ENCODE data around the gene DERA. TPM values are rescaled to one million over a fixed set of nuclear protein-coding genes. Genes with fewer than 3 reads are reported as not detected.

DERA gene
- total and polyA plus RNA-seq, 2 of the 8 experiments (the other 6 are each of a cell fraction or from before 2014, with no cell fraction given) = 13.1 to 17.1 TPM

DNA sequence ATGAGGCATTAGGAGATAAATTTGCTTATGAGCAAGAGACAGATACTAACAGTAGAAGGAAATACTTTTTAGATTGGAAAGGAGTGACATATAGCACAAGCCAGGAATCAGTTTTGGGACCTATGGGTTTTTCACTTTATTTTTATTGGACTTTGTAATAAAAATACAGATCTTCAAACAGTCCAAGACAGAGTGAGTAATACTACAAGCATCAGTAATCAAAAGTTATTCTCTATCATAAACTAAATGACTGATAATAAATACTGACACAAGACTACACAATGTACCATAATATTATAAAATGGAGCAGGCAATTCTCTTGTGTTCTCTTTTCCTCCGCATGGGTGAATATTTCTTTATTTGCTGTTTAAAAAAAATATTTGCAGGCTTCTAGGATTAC, 85.8 kb downstream of the DERA start:
- no peak overlapping the region for H3K4me3 ChIP-seq (ENCODE audit: extremely low read depth in 1 of 4, insufficient read depth in 2 of 4, low read depth in 3 of 4, low read length in 4 of 4)
- no peak overlapping the region for H2AK5ac ChIP-seq (ENCODE audit: low read depth, low read length)
- H3K9me3 ChIP-seq (ENCODE audit: insufficient read depth in 2 of 2, low read depth in 1 of 2, low read length in 1 of 2) = no peaks in the 10 kb centered on the region
- H3K4me2 ChIP-seq (ENCODE audit: insufficient read depth in 1 of 2, low read depth in 2 of 2, low read length in 2 of 2) = no peak overlapping the region
- no peaks in the 10 kb centered on the region for H3K79me1 ChIP-seq (ENCODE audit: low read depth, low read length)
- no peak overlapping the region for H2BK12ac ChIP-seq (ENCODE audit: low read depth, low read length)
- ChIA-PET CTCF (ENCODE audit: partially characterized antibody) (interaction anchor here (1.7 kb wide), 1 partner anchor 11 kb away, joined by 5 read pairs; no protein-coding TSS in a partner anchor), POLR2A (ENCODE audit: partially characterized antibody) (interaction anchor here (1.6 kb wide), 1 partner anchor 9 kb away, joined by 3 read pairs; no protein-coding TSS in a partner anchor)
- FAIRE-seq (no peak), DNase-seq (ENCODE audit: low read depth in 1 of 2, low spot score in 2 of 2) (no peak)
- no peak overlapping the region for H4K5ac ChIP-seq (ENCODE audit: insufficient read length, low read depth, low read length)
- H4K8ac ChIP-seq (ENCODE audit: extremely low read depth, insufficient read depth, low read length) = no peak overlapping the region
- H4K91ac ChIP-seq (replicated peaks; ENCODE audit: insufficient read length, low read length) = no peak overlapping the region
- no peaks in the 10 kb centered on the region for H3K23me2 ChIP-seq (ENCODE audit: low read depth, low read length)
- no peaks in the 10 kb centered on the region for H4K20me1 ChIP-seq (replicated peaks in 1 of 2; ENCODE audit: control insufficient read depth in 1 of 2, insufficient read depth in 2 of 2, low read length in 2 of 2)
- no peak overlapping the region for H2BK15ac ChIP-seq (ENCODE audit: low read length)
- no peaks in the 10 kb centered on the region; a peak in 1 of 7 replicates for H3K4me1 ChIP-seq (replicated peaks in 1 of 4; ENCODE audit: control insufficient read depth in 3 of 4, insufficient read depth in 4 of 4, low read length in 3 of 4)
- H3K4ac ChIP-seq (replicated peaks; ENCODE audit: insufficient read length, low read depth, low read length) = no peak overlapping the region
- H3K56ac ChIP-seq (replicated peaks; ENCODE audit: insufficient read length, low read depth, low read length) = no peak overlapping the region
- no peak overlapping the region for H2AFZ ChIP-seq (ENCODE audit: low read length)
- no peak overlapping the region for H2BK5ac ChIP-seq (ENCODE audit: low read depth, low read length)
- WGBS, 2 experiments (ENCODE audit: extremely low coverage in 1 of 2, insufficient coverage in 1 of 2, insufficient read length in 1 of 2, insufficient replicate concordance in 2 of 2, low coverage in 1 of 2, low lambda C conversion rate in 2 of 2, missing lambda C conversion rate in 1 of 2) = 96% methylated on average over 1 of the region's 1 CpG; no CpG with 5 or more reads in 1 of the 2 experiments
- H3K79me2 ChIP-seq (ENCODE audit: control insufficient read depth in 1 of 2, insufficient read depth in 2 of 2, low read length in 2 of 2) = no peaks in the 10 kb centered on the region
- H3K23ac ChIP-seq (ENCODE audit: insufficient read length) = no peak overlapping the region
- no peaks in the 10 kb centered on the region for H3K36me3 ChIP-seq (ENCODE audit: control insufficient read depth in 2 of 4, insufficient read depth in 4 of 4, low read length in 3 of 4)
- no peak overlapping the region for H2BK120ac ChIP-seq (replicated peaks; ENCODE audit: low read depth, low read length)
- H3K27me3 ChIP-seq (replicated peaks in 1 of 4; ENCODE audit: control insufficient read depth in 3 of 4, extremely low read depth in 1 of 4, insufficient read depth in 3 of 4, low read length in 3 of 4) = no peaks in the 10 kb centered on the region
- H2BK20ac ChIP-seq (ENCODE audit: low read length) = no peak overlapping the region
- H3K14ac ChIP-seq (ENCODE audit: insufficient read length) = no peak overlapping the region
- H3K27ac ChIP-seq (ENCODE audit: low read depth, low read length) = no peak overlapping the region
- H3K9ac ChIP-seq (replicated peaks in 1 of 4; ENCODE audit: extremely low read depth in 1 of 4, low read depth in 3 of 4, low read length in 3 of 4) = no peak overlapping the region
- no peak overlapping the region for H3K18ac ChIP-seq (ENCODE audit: extremely low read depth, low read length)
- TF ChIP-seq TAF1 (IDR thresholded peaks at IDR 0.05; ENCODE audit: low read depth, low read length) (no peak), POLR2AphosphoS5 (IDR thresholded peaks at IDR 0.05; ENCODE audit: low read depth, low read length) (no peak), CHD2 (IDR thresholded peaks at IDR 0.05; ENCODE audit: low read length) (no peak), JUN (IDR thresholded peaks at IDR 0.05; ENCODE audit: low read depth, low read length) (no peak), JUND (IDR thresholded peaks at IDR 0.05; ENCODE audit: low read length) (no peak), POU5F1 (IDR thresholded peaks at IDR 0.05; ENCODE audit: low read depth, low read length) (no peak), CBX5 (IDR thresholded peaks at IDR 0.05; ENCODE audit: low read depth, low read length) (no peak), TCF12 (IDR thresholded peaks at IDR 0.05; ENCODE audit: low read depth, low read length) (no peak), SP1 (IDR thresholded peaks at IDR 0.05; ENCODE audit: low read depth, low read length) (no peak)
- TF ChIP-seq, protein P1, sequence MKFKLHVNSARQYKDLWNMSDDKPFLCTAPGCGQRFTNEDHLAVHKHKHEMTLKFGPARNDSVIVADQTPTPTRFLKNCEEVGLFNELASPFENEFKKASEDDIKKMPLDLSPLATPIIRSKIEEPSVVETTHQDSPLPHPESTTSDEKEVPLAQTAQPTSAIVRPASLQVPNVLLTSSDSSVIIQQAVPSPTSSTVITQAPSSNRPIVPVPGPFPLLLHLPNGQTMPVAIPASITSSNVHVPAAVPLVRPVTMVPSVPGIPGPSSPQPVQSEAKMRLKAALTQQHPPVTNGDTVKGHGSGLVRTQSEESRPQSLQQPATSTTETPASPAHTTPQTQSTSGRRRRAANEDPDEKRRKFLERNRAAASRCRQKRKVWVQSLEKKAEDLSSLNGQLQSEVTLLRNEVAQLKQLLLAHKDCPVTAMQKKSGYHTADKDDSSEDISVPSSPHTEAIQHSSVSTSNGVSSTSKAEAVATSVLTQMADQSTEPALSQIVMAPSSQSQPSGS (IDR thresholded peaks at IDR 0.05; ENCODE audit: low read length) = no peak
- TF ChIP-seq, protein P2, sequence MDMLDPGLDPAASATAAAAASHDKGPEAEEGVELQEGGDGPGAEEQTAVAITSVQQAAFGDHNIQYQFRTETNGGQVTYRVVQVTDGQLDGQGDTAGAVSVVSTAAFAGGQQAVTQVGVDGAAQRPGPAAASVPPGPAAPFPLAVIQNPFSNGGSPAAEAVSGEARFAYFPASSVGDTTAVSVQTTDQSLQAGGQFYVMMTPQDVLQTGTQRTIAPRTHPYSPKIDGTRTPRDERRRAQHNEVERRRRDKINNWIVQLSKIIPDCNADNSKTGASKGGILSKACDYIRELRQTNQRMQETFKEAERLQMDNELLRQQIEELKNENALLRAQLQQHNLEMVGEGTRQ (IDR thresholded peaks at IDR 0.05; ENCODE audit: low read length) = no peak
- TF ChIP-seq, protein P3, sequence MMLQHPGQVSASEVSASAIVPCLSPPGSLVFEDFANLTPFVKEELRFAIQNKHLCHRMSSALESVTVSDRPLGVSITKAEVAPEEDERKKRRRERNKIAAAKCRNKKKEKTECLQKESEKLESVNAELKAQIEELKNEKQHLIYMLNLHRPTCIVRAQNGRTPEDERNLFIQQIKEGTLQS (IDR thresholded peaks at IDR 0.05; ENCODE audit: insufficient read depth, low read depth, low read length) = no peak
